Measurements from ENCODE around the gene BLOC1S4. TPM values are rescaled to one million over a fixed set of nuclear protein-coding genes. Genes with fewer than 3 reads are reported as not detected.

The BLOC1S4 gene
- total RNA-seq, 2 donors from 2014 or later, result 16.5 to 17.1 TPM

- Histone ChIP-seq H3K4me3 (no peak overlapping the region), H3K27ac (no peak overlapping the region), H3K4me1 (peaks cover 18% of the 10 kb centered on the region), H3K36me3 (replicated peaks in 1 of 2; ENCODE audit: insufficient read depth in 1 of 2, low read depth in 2 of 2) (no peaks in the 10 kb centered on the region), H3K27me3 (no peaks in the 10 kb centered on the region), H3K9me3 (no peaks in the 10 kb centered on the region)
- no peak for ATAC-seq
- no peak for DNase-seq
- 87 to 89% methylated on average over 8 to 10 of the region's 10 CpGs for WGBS, 2 donors
- TF ChIP-seq POLR2A (IDR thresholded peaks at IDR 0.05) (no peak), CTCF (IDR thresholded peaks at IDR 0.05) (no peak)
- intact Hi-C loops (cut with DNase I), result no loop called here
Observed at GRCh38 chr4:6680372-6681034, 35.5 kb upstream of the BLOC1S4 start.

GRCh38 chr4:6681191-6681590, 34.8 kb upstream of the BLOC1S4 start:
- no peak overlapping the region for H3K27ac ChIP-seq
- no peak for DNase-seq
- H3K4me3 ChIP-seq, result no peak overlapping the region
- WGBS, 2 donors, result 80 to 85% methylated on average over 1 to 9 of the region's 9 CpGs
- peaks cover 11% of the 10 kb centered on the region for H3K4me1 ChIP-seq
- no peaks in the 10 kb centered on the region for H3K27me3 ChIP-seq
- ATAC-seq, result no peak
- no peaks in the 10 kb centered on the region for H3K36me3 ChIP-seq (replicated peaks in 1 of 2; ENCODE audit: insufficient read depth in 1 of 2, low read depth in 2 of 2)
- TF ChIP-seq CTCF (IDR thresholded peaks at IDR 0.05) (no peak), POLR2A (IDR thresholded peaks at IDR 0.05) (no peak)
- no peaks in the 10 kb centered on the region for H3K9me3 ChIP-seq
- intact Hi-C loops (cut with DNase I), result no loop called here

- TF ChIP-seq CTCF (IDR thresholded peaks at IDR 0.05) (no peak), POLR2A (IDR thresholded peaks at IDR 0.05) (no peak)
- H3K36me3 ChIP-seq (replicated peaks in 1 of 2; ENCODE audit: insufficient read depth in 1 of 2, low read depth in 2 of 2), result no peaks in the 10 kb centered on the region
- intact Hi-C loops (cut with DNase I), result no loop called here
- H3K4me3 ChIP-seq, result no peak overlapping the region
- ATAC-seq, result no peak
- WGBS, 2 donors, result 77 to 78% methylated on average over 10 to 11 of the region's 11 CpGs
- H3K27ac ChIP-seq, result no peak overlapping the region
- H3K27me3 ChIP-seq, result no peaks in the 10 kb centered on the region
- no peak for DNase-seq
- H3K4me1 ChIP-seq, result no peaks in the 10 kb centered on the region
- no peaks in the 10 kb centered on the region for H3K9me3 ChIP-seq
Observed at GRCh38 chr4:6682862-6683590, 32.9 kb upstream of the BLOC1S4 start.

- H3K4me1 ChIP-seq, result no peaks in the 10 kb centered on the region
- no peaks in the 10 kb centered on the region for H3K27me3 ChIP-seq
- no peaks in the 10 kb centered on the region for H3K9me3 ChIP-seq
- H3K4me3 ChIP-seq, result no peak overlapping the region
- ATAC-seq, result no peak
- no peaks in the 10 kb centered on the region for H3K36me3 ChIP-seq (replicated peaks in 1 of 2; ENCODE audit: insufficient read depth in 1 of 2, low read depth in 2 of 2)
- TF ChIP-seq POLR2A (IDR thresholded peaks at IDR 0.05), result no peak
- no peak for TF ChIP-seq CTCF (IDR thresholded peaks at IDR 0.05)
- intact Hi-C loops (cut with DNase I), result no loop called here
- WGBS, 2 donors, result 80 to 100% methylated on average over 2 to 11 of the region's 11 CpGs
- DNase-seq, result no peak
- H3K27ac ChIP-seq, result no peak overlapping the region
Observed at GRCh38 chr4:6684656-6685055, 31.3 kb upstream of the BLOC1S4 start.

Data from body of pancreas (tissue), 4 donors.